GM21381 (cell line): Measurements from ENCODE around the gene ZMYND19.
"Not testable (repeated sequence)": the region's sequence is repeated elsewhere in the genome, so short reads cannot be mapped to it uniquely, and the experiment has no call there.

Experiments used
- ATAC-seq: cut with Tn5 transposase; IDR thresholded peaks from one replicate; pipeline ENCODE4 v1.9.1; 2021; ENCODE audit warnings: mild to moderate bottlenecking, moderate library complexity; ENCODE audit not compliant: unreplicated experiment

Gene ZMYND19

DNA sequence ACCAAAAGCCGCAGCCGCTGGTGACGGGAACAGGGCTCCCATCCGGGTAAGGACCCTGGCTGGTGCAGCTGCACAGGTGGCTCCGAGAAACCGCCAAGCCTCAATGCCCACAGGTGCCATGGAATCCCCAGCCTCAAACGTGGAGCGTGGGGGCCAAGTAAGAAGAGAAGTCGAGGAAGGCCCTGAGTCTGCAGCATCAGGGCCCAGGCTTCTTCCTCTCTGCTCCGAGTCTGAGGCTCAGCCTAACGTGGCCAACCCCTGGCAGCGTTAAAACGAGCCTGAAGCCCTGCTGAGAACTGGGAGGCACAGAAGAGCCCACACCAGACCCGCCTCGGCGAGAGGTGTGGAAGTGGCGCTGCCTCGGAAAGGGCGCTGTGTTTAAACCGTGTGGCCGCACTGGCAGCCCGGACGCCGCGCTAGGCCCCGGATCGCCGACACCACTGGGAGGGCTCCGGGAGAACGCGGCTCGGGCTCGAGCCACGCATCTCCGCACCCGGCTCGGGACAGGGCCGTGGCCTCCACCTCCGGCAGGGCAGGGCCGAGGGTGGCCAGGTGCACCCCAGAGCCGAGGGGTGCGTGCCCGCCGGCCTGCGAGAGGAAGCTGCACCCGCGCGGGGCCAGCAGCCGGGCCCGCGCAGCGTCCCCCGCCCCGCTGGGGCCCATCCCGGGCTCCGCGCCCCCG lies 730 bp downstream of the ZMYND19 start:
- ATAC-seq: peak; percentile 27

DNA sequence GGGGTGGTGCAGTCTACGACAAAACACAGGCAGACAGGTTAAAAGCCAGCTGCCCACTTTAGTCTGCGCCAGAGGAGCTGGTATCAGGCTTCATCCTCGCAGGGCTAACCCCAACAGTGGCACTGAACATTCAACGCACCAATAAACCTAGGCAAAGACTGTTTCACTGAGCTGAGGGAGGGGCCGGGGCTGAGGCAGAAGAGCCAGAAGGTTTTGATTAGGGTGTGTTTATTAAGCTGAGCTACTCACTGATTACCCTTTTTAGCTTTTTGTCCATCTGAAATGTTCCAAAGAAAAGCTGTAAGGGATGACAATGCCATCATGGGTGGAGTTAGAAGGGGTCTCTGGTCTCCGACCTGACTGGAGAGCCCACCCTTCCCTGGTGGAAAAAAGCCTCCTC lies 1.4 kb downstream of the ZMYND19 start:
- ATAC-seq: no peak

DNA sequence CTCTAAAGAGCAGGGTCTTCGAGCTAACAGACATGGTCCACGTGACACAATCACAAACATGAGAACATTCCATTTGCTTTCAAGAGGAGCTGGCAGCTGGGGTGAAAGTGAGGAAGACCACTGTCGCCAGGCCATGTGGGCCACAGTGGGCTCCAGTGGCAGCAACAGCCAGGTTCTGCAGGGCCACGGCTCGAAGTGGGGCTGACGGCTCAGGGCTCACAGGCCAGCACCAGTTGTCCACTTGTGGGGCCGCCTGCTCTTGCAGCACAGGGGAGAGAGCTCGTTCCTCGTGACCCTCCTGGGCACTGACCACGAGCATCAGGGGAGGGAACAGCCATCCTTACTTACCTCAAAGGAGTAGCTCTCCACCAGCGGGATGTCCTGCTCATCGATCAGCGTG lies 2.0 kb downstream of the ZMYND19 start:
- ATAC-seq: no peak

DNA sequence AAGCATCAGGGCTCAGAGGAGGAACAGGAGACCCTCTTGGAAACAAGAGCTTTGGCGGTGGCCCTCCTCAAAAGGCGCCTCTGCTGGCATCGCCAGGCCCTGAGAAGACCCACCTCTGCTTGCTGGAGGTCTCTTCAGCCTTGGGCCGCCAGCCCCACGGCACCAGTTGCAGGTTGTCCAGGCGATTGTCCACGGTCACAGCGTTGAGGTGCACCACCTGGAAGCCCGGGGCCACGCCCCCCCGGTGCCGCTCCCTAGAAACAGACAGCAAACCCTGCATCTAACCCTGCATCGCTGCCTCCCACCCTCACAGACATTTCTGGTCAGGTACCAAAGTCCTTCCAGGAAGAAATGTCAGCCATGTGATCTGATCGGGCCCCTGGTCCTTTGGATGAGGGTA lies 3.5 kb downstream of the ZMYND19 start:
- no peak for ATAC-seq

DNA sequence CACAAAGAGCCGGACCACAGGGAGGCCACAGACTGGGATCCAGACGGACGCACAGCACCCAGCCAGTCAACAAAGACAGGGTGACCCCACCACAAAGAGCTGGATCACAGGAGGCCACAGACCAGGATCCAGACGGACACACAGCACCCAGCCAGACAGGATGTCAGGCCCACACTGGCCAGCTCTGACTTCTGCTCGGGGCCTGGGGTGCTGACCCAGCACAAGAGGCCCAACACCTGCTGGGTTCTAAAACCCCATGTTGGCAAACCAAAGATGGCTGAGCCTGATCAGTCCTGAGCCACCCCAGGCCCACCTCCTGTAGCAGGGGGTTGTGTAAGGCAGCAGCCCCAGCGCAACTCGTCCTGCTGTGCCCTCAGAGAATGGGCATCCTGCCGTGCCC lies 6.4 kb downstream of the ZMYND19 start:
- no peak for ATAC-seq

DNA sequence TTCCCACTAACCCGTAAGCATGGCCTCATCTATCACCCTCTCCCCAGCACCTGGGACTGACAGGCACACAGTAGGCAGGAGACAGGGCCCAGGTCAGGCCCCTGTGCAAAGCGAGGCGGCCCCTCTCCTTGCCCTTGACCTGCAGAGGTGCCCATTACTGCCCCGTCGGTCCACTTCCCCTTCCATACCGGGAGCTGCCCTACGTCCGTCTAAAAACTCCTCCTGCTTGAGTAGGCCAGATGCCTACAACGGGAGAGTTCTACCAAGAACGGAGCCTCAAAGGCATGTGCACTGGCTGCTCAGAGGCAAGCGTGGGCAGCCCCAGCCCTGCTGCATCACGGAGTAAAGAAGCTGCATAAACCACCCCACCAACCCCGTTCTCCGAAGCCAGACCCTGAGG lies 7.0 kb downstream of the ZMYND19 start:
- no peak for ATAC-seq

DNA sequence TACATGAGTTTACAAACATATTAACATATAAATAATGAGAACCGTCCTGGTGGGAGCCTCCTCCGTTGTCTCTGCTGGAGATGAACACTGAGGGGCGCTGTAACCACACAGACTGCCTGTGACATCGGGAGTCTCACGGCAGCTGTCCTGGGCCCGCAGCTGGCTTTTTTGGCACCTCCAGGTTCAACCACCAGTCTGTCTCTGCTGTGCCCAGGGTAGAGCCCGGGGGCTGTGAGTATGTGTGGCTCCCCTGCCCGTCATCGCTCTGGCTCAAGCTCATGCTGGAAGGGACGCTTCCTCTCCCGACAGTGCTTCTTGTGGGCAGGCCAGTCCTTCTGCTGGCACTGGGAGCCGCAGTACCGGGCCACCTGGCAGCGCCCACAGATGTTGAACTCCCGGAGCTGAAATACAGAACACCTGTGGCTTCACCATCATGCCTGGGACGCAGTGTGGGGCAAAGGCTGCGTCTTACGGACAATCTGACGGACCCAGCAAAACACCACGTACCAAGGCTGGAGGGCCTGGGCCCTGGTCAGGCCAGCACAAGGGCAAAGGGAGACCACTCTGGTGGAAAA lies 7.9 kb downstream of the ZMYND19 start:
- no peak for ATAC-seq

DNA sequence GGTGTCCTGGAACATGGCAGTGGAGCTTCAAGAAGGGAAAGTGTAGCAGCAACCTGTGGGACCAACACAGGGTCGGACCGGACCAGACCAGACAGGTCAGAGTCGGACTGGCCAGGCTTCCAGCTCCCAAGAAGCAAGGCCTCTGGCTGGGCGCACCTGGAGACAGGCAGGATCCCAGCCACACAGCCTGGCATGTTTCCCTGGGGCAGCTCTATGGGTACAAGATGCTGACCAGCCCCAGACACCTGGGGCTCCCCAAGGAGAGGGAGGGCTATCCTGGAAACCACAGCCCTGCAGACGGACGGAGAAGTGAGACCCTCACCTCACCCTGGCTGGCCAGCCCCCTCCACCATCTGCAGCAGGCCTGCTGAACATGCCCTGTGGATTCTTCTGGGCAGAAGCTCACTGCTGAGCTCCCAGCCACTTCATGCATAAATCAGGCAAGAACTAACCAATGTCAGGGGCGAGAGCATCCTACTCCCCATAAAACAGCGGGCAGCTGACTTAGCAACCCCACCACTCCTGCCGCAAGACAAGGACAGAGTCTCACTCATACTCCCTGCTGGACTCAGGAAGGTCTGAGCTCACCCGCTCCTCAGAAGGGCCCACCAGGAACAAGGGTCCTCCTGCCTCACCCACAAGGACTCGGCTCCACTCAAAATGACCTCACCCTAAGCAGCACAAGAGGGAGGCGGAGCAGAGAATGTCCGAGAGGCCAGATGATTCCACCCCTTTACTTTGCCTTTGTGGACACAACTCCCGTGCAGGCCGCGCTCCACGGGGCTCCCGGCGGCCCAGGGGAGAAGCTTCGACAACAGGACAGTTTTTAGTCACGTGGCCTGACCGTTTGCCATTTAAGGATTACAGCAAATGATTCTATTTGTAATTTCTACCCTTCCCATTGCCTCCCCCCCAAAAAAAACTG lies 8.7 kb downstream of the ZMYND19 start:
- ATAC-seq: no peak

DNA sequence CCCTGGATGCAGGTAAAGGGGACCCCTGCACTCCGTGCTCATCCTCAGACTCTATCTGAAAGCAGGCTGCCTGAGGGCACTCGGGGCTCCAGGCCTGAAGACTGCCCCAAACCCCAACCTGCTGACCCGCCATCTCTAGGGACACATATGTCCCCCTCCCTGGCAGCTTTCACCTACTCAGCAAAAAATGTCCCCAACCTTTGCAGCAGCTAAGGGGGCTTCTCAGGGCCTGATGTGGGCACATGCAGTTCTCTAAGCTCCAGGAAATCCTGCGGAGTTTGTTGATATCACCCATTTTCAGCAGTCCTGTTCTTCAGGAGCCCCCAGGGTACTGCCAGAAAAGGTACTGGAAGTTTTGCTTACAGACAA lies 9.4 kb downstream of the ZMYND19 start:
- ATAC-seq: no peak

DNA sequence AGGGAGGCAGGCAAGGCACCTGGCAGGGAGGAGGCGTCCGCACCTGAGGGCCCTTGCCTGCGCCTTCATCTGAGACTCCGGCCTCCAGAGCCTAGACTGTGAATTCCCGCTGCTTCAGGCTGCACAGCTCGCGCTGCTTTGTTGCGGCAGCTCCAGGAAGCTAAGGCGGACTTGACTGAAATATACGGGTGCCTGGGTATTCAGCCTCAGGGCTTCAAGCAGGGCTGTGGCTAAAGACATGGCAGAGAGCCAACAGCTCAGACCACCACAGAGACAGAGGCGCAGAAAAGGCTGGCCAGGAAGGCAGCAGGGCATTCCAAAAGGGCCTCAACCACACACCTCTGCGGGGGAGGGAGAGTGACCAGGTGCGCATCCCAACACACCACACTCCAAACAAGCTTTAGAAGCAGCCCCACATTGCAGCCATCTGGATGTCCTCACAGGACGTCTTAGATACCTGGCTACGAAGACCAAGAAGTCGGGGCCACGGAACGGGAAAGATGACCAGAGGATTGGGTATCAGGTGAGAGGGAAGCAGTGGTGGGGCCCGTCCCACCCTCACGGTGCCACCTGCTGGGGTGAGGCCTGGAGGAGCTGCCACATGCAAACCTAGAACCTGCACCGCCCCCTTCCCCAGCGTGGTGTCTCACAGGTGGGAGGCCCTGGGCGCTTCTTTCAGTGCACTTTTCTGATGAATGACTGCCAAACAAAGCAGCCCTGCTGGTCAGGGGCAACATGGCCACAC lies 9.9 kb downstream of the ZMYND19 start:
- ATAC-seq: no peak

DNA sequence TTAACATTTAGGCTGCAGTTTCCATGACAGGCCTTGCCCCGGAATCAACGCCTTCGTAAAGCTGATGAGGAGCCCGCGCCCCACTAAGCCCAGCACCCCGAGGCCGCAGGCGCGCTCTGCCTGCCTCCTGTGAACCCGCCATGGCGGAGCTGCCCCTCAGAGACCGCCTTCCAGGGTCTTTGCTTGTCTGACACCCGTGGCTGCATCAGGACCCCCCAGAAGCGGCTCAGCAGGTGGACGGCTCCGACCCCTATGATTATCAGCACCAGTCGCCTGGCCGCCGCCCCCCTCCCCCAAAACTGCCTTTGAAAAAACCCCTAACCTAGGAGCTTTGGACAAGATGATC lies 11.1 kb downstream of the ZMYND19 start:
- no peak for ATAC-seq

DNA sequence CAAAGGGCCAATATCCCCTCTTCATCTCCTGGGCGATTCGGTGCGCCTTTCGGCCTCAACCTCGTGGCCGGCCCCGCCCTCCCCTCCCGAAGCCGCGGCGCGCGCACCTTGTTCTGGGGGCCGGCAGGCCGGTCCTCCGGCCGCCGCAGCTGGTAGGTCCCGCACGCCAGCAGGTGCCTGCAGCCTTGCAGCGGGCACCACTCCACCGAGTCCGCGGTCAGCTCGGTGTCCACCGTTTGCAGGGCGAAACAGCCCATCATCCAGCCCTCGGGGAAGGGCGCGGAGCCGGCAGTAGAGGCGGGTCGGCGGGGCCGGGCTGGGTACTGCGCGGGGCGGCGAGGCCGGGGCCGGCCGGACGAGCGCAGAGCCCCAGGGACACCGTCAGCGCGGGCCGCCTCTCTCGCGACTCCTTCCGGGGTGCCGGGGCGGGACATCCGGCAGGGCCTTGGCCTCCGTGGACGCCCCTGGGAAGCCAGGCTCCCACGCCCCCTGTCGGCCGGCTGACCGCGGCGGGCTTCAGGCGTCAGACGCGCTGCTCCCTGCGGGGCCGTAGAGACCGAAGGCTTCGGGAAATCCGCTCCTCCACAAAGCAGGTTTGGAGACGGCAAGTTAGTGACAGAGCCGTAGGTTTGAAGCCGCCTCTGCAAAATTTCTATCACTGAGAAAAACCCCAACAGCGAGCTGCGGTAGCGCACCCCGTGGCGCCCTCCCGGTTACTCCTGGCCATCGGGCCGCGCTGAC lies 11.6 kb downstream of the ZMYND19 start, which contains the start of gene DPH7:
TSS of gene DPH7 (minus strand) at position 408 of the 741 bp plus-strand sequence. CDS start at position 260, 148 bp downstream.
- peak; percentile 94 for ATAC-seq

DNA sequence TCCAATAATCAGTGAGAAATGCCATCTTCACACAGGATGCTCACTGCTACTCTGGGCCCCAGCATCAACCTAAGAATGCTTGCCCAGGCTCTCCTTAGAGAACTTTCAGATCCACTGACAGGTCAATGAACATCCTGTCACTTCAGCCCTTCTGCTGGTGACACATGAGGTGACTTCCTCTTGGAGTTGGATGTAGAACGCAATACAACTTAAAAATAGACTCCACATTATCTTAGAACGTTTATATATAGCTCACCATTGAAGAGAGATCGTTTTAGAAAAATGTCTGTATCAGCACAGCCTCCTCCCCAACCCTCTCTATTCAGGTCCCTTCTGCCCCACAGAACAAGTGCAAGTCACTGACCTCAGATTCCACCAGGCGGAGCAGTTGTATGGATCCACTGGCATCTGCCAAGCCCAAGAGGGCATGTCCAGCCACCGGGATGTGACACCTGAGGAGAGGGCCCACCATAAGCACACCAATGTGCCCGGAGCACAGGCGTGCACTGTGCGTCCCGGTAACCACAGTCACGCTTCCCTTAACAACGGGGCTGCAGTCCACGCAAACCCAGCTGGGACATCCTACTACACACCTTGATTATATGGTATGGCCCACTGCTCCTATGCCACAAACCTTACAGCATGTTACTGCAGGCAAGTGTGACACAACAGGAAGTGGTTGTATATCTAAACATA lies 14.4 kb downstream of the ZMYND19 start:
- ATAC-seq: no peak

DNA sequence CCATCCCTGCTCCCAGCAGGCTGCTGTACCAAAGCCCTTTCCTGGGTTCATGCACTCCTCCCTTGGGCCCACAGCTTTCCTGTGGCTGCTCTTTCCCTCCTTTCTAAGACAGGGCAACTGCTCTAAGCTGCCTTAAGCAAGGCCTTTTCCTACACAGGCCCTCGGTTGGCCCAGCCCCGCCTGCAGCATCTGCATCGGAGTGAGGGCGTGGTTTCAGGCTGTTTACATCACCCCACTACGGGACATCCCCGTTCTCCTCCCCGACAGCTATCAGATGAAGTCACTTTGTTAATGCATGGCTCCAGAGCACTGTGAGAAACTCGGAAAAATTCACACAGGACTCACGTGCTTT lies 15.0 kb downstream of the ZMYND19 start:
- ATAC-seq: no peak

DNA sequence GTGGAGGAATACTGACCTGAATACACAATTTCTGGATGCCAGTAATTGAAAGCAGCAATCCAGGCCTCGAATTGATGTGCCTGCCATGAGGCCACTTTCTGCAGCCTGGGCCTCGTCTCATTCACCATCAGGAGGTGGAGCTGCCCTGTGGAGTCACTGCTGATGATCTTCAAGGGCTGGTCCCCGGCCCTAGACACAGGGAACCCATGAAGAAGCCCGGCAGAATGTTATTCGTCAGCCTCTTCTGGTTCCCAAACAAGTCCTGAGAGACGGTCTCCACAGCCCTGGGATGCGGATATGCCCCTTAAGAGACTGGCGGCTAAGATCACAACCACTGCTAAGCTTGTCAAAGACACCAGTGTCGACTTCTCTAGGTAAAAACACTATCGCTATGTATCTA lies 16.1 kb downstream of the ZMYND19 start:
- ATAC-seq: no peak

DNA sequence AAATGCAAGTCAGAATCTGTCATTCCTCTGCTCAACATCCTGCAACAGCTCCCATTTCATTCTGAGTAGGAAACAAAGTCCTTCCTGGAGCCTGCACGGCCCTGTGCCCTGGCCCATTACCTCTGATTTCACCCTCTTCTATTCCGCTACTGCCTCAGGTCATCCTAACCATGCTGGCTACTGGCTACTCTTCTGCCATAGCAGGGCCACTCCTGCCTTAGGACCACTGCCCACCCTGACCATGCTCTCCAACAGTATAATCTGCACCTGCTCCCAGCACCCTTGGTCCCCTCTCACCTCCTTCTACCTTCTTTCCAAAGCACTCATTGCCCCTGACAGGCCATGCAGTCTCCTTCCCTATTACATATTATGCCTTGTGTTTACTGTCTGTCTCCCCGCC lies 19.7 kb downstream of the ZMYND19 start:
- ATAC-seq: no peak

DNA sequence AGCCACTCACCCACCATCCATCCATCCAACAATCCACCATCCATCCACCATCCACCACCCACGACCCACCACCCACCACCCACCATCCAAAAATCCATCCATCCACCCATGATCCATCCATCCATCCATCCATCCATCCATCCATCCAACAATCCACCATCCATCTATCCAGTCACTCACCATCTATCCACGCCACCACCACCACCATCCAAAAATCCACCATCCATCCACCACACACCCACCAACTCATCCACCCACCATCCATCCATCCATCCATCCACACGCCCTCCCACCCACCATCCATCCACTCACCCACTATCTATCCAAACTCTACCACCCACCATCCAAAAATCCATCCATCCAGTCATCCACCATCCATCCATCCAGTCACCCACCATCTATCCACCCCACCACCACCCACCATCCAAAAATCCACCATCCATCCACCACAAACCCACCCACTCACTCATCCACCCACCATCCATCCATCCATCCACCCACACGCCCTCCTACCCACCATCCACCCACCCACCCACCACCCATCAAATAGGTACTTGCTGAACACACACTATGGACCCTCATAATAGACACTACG lies 20.6 kb downstream of the ZMYND19 start:
- no peak for ATAC-seq

DNA sequence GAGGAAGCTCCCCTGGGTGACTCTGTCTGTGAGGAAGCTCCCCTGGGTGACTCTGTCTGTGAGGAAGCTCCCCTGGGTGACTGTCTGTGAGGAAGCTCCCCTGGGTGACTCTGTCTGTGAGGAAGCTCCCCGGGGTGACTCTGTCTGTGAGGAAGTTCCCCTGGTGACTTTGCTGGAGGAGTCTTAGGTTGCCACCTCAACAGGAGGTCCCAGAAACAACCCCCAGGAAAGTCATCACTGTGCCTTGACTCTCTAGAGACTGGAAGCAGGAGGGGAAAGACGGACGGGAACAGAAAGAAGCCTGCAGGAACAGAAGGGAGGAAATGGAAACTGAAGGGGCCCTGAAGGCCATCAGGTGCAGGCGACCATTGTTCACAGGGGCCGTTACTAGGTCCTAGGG lies 21.9 kb downstream of the ZMYND19 start:
- ATAC-seq: not testable (repeated sequence)

DNA sequence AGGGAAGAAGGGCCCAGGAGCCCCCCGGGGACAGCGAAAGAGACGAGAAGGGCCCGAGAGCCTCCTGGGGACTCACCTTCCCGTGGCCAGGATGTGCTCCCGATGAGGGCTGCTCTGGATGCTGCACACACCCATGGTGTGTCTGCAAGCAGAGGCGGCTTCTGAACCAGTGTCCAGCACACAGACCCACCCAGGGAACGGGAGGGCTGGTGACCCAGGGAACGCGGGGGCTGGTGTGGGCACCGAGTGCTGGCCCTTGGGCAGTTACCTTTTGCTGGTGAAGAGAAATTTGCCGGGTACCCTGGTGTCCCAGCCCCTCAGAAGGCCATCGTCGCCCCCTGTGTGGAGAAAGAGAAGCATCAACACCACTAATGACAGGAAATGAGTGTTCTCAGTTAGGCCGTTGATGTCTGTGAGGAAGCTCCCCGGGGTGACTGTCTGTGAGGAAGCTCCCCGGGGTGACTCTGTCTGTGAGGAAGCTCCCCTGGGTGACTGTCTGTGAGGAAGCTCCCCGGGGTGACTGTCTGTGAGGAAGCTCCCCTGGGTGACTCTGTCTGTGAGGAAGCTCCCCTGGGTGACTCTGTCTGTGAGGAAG lies 25.4 kb downstream of the ZMYND19 start:
- ATAC-seq: no peak
